ENCODE measurements around the gene IL22RA1. TPM values are rescaled to one million over a fixed set of nuclear protein-coding genes. Genes with fewer than 3 reads are reported as not detected.

Gene IL22RA1
- total RNA-seq, 1 donor from 2014 or later, result not detected

DNA sequence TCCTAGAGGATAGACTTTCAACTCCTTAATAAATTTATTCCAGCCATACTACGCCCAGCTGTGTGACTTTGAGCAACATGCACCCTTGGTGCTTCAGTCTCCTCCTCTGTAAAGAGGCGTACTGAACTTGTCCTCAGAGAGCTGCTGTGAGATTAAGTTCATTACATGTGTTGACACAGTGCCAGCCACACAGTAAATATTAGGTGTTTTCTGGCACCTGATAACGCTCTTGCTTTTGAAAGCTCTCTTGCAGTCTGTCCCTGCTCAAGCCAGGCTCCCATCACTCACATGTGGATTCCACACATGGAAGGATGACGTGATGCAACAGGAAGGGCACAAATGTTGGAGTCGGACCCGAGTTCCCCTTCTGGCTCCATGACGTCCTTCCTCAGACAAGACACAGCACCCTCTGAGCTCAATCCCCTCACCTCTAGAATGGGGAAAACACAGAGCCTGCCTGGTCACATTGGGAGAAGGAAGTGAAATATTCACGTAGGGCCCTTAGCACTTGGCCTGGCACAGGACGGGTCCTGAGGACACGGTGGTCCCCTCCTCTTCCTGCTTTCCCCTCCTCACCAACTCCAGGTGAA lies 36.4 kb upstream of the IL22RA1 start:
- no peak for TF ChIP-seq CTCF (IDR thresholded peaks at IDR 0.05; ENCODE audit: insufficient read depth, low read depth, low read length)
- TF ChIP-seq EZH2 (IDR thresholded peaks at IDR 0.05; ENCODE audit: insufficient read depth, low read length), result no peak
- no peaks in the 10 kb centered on the region for H3K27me3 Mint-ChIP-seq (ENCODE audit: low read depth, unreplicated experiment)
- H3K9me3 ChIP-seq (ENCODE audit: insufficient read depth, low read depth, low read length), result no peaks in the 10 kb centered on the region
- H3K27ac Mint-ChIP-seq (ENCODE audit: unreplicated experiment), result no peak overlapping the region
- H3K36me3 ChIP-seq (ENCODE audit: insufficient read depth, low read length), result no peaks in the 10 kb centered on the region
- H4K20me1 ChIP-seq (ENCODE audit: insufficient read depth, low read length), result no peaks in the 10 kb centered on the region
- no peak overlapping the region for H3K4me2 ChIP-seq (ENCODE audit: low read length)
- H3K4me3 ChIP-seq (ENCODE audit: insufficient read depth, low read depth, low read length), result no peak overlapping the region
- FAIRE-seq (no peak), DNase-seq (ENCODE audit: low read depth) (no peak)
- H3K79me2 ChIP-seq (ENCODE audit: insufficient read depth, low read length), result no peaks in the 10 kb centered on the region
- H3K9me3 Mint-ChIP-seq (ENCODE audit: unreplicated experiment), result peaks cover 2% of the 10 kb centered on the region
- no peak overlapping the region for H3K27ac ChIP-seq (ENCODE audit: low read depth, low read length)
- no peak overlapping the region for H2AFZ ChIP-seq (ENCODE audit: low read depth, low read length)
- H3K4me1 ChIP-seq (ENCODE audit: insufficient read depth, low read length), result no peaks in the 10 kb centered on the region
- no peak overlapping the region for H3K4me3 Mint-ChIP-seq (ENCODE audit: unreplicated experiment)
- peaks cover 14% of the 10 kb centered on the region for H3K27me3 ChIP-seq (ENCODE audit: insufficient read depth, low read length)
- no peaks in the 10 kb centered on the region for H3K4me1 Mint-ChIP-seq (ENCODE audit: low read depth, unreplicated experiment)
- H3K9ac ChIP-seq (ENCODE audit: low read length), result no peak overlapping the region
- no peaks in the 10 kb centered on the region for H3K36me3 Mint-ChIP-seq (ENCODE audit: low read depth, unreplicated experiment)

DNA sequence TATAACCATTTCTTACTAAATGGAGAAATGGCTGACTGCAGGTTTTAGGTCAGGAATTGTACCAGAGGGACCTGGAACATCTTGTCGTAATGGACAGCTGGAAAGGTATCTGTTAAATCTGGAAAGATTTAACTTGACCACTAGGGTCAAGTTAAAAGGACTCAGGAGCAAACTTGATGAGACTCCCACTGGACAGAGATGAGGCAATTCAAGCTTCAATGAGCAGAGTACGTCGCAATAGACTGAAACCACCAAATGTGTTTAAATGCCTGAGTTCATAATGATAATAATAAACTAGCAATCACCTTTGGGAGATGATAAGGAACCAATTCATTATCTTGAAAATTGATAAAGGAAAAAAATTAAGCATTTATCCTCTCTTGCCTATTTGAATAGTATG lies 35.5 kb upstream of the IL22RA1 start:
- Histone ChIP-seq H3K27ac (ENCODE audit: low read depth, low read length) (no peak overlapping the region), H3K79me2 (ENCODE audit: insufficient read depth, low read length) (no peaks in the 10 kb centered on the region), H4K20me1 (ENCODE audit: insufficient read depth, low read length) (no peaks in the 10 kb centered on the region), H3K4me2 (ENCODE audit: low read length) (no peak overlapping the region), H3K9ac (ENCODE audit: low read length) (no peak overlapping the region), H3K4me1 (ENCODE audit: insufficient read depth, low read length) (no peaks in the 10 kb centered on the region), H2AFZ (ENCODE audit: low read depth, low read length) (no peak overlapping the region), H3K4me3 (ENCODE audit: insufficient read depth, low read depth, low read length) (no peak overlapping the region), H3K27me3 (ENCODE audit: insufficient read depth, low read length) (peaks cover 19% of the 10 kb centered on the region), H3K36me3 (ENCODE audit: insufficient read depth, low read length) (no peaks in the 10 kb centered on the region), H3K9me3 (ENCODE audit: insufficient read depth, low read depth, low read length) (no peaks in the 10 kb centered on the region)
- no peak overlapping the region for H3K27ac Mint-ChIP-seq (ENCODE audit: unreplicated experiment)
- H3K9me3 Mint-ChIP-seq (ENCODE audit: unreplicated experiment), result peaks cover 2% of the 10 kb centered on the region
- no peaks in the 10 kb centered on the region for H3K36me3 Mint-ChIP-seq (ENCODE audit: low read depth, unreplicated experiment)
- H3K27me3 Mint-ChIP-seq (ENCODE audit: low read depth, unreplicated experiment), result no peaks in the 10 kb centered on the region
- no peak overlapping the region for H3K4me3 Mint-ChIP-seq (ENCODE audit: unreplicated experiment)
- no peak for TF ChIP-seq CTCF (IDR thresholded peaks at IDR 0.05; ENCODE audit: insufficient read depth, low read depth, low read length)
- TF ChIP-seq EZH2 (IDR thresholded peaks at IDR 0.05; ENCODE audit: insufficient read depth, low read length), result no peak
- H3K4me1 Mint-ChIP-seq (ENCODE audit: low read depth, unreplicated experiment), result no peaks in the 10 kb centered on the region
- no peak for FAIRE-seq
- no peak for DNase-seq (ENCODE audit: low read depth)

DNA sequence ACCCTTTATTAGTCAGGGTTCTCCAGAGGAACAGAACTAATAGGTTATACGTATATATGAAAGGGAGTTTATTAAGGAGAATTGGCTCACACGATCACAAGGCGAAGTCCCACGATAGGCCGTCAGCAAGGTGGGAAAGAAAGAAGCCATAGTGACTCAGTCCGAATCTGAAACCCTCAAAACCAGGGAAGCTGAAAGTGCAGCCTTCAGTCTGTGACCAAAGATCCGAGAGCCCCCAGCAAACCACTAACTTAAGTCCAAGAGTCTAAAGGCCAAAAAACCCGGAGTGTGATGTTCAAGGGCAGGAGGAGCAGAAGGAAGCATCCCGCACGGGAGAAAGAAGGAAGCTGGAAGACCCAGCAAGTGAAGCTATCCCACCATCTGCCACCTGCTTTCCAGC lies 34.2 kb upstream of the IL22RA1 start:
- H3K4me3 ChIP-seq (ENCODE audit: insufficient read depth, low read depth, low read length), result no peak overlapping the region
- no peaks in the 10 kb centered on the region for H3K36me3 ChIP-seq (ENCODE audit: insufficient read depth, low read length)
- peaks cover 21% of the 10 kb centered on the region for H3K27me3 ChIP-seq (ENCODE audit: insufficient read depth, low read length)
- H4K20me1 ChIP-seq (ENCODE audit: insufficient read depth, low read length), result no peaks in the 10 kb centered on the region
- FAIRE-seq, result no peak
- no peak overlapping the region for H2AFZ ChIP-seq (ENCODE audit: low read depth, low read length)
- H3K79me2 ChIP-seq (ENCODE audit: insufficient read depth, low read length), result no peaks in the 10 kb centered on the region
- H3K36me3 Mint-ChIP-seq (ENCODE audit: low read depth, unreplicated experiment), result no peaks in the 10 kb centered on the region
- no peak overlapping the region for H3K4me3 Mint-ChIP-seq (ENCODE audit: unreplicated experiment)
- no peak overlapping the region for H3K9ac ChIP-seq (ENCODE audit: low read length)
- no peak for TF ChIP-seq CTCF (IDR thresholded peaks at IDR 0.05; ENCODE audit: insufficient read depth, low read depth, low read length)
- TF ChIP-seq EZH2 (IDR thresholded peaks at IDR 0.05; ENCODE audit: insufficient read depth, low read length), result no peak
- H3K4me1 Mint-ChIP-seq (ENCODE audit: low read depth, unreplicated experiment), result no peaks in the 10 kb centered on the region
- peaks cover 2% of the 10 kb centered on the region for H3K9me3 Mint-ChIP-seq (ENCODE audit: unreplicated experiment)
- no peak for DNase-seq (ENCODE audit: low read depth)
- H3K4me1 ChIP-seq (ENCODE audit: insufficient read depth, low read length), result no peaks in the 10 kb centered on the region
- no peak overlapping the region for H3K27ac Mint-ChIP-seq (ENCODE audit: unreplicated experiment)
- H3K27ac ChIP-seq (ENCODE audit: low read depth, low read length), result no peak overlapping the region
- no peaks in the 10 kb centered on the region for H3K27me3 Mint-ChIP-seq (ENCODE audit: low read depth, unreplicated experiment)
- no peaks in the 10 kb centered on the region for H3K9me3 ChIP-seq (ENCODE audit: insufficient read depth, low read depth, low read length)
- no peak overlapping the region for H3K4me2 ChIP-seq (ENCODE audit: low read length)

Data from astrocyte (in vitro differentiated cells and primary cell).